Fibroblast of skin of left quadriceps (primary cell): ENCODE measurements around the gene CYP4A11.
"Not testable (repeated sequence)": the region's sequence is repeated elsewhere in the genome, so short reads cannot be mapped to it uniquely, and the experiment has no call there.

Source experiments
- DNase-seq, 2 experiments: peaks; one replicate each; pipeline ENCODE4 v3.0.0-alpha.2; 2013; ENCODE audit warnings: low read depth in 2 of 2

CYP4A11 gene

DNA sequence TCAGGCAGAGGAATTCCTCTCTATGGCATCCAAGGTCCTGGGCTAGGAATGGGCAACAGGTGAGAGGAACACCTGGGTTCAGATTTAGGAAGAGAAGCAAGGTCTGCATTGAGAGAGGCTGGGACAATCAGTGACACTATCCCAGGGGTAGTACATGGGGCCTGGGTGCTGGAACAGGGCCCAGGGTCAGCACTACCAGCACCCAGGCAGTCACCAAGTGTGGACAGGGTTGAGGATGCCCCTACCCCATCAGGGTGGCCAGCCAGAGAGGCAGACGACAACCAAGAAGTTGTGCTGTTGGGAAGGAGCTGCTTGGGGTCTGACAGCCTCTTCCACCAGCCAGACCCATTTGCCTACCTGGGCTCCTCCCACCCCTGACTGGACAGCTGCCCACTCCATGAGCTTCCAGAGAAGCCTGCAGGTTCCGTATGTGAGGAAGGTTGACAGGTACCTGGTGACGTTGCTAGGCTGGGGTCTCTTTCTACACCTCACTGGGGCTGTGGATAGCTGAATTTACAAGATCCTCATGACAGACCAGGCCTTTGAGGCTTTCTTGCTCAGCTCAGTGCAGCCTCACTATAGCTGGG, 13.9 kb downstream of the CYP4A11 start:
- DNase-seq, result no peak

GRCh38 chr1:46910790-46911189, 30.5 kb downstream of the CYP4A11 start:
- no peak for DNase-seq

DNA sequence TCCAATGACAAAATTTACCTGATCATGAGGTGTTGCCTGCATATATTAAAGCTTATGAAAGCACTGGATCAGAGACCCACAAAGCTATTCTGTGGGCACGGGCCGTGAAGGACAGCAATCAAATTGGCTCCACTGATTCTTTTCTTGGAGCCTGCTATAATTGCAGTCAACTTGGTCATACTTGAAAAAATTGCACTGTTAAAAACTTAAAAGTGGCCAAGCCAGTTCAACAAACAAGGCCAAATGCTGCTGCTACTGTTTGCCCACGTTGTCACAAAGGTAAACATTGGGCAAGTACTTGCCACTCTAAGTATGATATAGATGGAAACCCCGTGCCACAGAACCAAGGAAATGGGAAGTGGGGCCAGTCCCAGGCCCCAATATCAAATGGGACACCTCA, 37.8 kb downstream of the CYP4A11 start:
- DNase-seq, result no peak

- no peak for DNase-seq
Measured at GRCh38 chr1:46900401-46900800, 40.9 kb downstream of the CYP4A11 start.

DNA sequence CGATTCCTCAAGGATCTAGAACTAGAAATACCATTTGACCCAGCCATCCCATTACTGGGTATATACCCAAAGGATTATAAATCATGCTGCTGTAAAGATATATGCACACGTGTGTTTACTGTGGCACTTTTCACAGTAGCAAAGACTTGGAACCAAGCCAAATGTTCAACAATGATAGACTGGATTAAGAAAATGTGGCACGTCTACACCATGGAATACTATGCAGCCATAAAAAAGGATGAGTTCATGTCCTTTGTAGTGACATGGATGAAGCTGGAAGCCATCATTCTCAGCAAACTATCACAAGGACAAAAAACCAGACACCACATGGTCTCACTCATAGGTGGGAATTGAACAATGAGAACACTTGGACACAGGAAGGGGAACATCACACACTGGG, 59.6 kb downstream of the CYP4A11 start:
- DNase-seq, result not testable (repeated sequence)
